NCI-H2227 (cell line): Measurements from ENCODE around the gene ST6GALNAC6.
"Not testable (repeated sequence)": the region's sequence is repeated elsewhere in the genome, so short reads cannot be mapped to it uniquely, and the experiment has no call there.

Experiments used
- DNase-seq: peaks from one replicate; lab custom pipeline; 2025; ENCODE audit not compliant: unreplicated experiment; lab: John Stamatoyannopoulos, UW

The ST6GALNAC6 gene

DNA sequence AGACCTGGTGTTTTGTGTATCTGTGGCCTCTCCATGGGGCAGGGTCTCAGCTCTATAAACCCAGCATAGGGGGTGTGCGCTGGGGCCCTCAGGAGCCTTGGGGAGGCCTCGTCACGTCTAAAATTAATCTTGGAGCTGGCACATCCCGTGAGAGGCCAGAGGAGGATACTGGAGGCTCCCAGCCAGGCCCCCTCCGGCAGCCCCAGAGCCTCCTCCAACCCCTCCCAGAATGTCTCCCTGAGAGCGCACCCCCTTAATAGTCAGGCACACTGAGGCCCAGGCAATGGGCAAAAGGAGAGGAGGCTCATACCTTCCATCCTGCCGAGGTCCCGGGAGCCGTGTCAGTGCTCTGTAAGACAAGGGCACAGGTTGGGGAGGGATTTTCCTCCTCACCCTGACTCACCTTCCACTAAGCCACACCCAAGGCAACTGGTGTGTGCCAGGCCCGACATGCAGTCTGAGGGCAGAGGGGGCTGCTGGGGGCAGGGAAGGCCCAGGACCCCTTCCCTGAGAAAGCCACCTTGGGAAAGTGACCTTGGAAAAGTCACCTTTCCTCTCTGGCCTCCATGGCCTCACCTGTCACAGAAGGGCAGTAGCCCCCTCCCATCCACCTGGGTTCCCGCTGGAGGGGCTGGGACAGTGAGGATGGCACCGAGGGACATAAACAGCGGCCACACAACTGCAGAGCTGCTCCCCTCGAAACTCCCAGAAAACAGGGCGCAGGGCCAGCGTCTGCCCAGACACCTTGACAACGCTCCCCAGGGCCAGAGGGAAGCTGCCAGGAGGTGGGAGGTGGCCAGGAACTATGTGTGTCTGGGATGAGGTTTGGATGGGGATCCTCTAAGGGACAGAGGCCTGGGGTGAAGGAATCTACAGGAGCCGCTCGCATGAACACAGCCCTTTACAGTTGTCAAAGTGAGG is 24.8 kb downstream of the ST6GALNAC6 start:
- DNase-seq, result no peak

DNA sequence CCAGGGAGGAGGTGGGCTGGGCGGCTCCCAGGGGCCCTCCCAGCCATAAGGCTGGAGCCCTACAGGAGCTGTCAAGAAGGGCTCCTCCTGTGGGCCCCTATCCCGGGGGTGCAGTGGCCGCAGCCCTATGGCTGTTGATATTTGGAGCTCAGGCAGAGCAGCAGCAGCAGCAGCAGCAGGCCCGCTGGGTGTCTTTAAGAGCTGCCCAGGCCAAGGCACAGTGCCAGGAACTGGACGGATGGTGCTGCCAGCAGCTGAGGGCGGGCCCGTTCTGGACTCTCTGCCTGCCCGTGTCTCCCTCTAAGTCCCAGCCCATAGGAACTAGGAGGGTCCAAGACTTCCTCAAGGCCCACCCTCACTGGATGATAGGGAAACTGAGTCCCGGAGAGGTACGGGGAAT is 25.5 kb downstream of the ST6GALNAC6 start:
- no peak for DNase-seq

DNA sequence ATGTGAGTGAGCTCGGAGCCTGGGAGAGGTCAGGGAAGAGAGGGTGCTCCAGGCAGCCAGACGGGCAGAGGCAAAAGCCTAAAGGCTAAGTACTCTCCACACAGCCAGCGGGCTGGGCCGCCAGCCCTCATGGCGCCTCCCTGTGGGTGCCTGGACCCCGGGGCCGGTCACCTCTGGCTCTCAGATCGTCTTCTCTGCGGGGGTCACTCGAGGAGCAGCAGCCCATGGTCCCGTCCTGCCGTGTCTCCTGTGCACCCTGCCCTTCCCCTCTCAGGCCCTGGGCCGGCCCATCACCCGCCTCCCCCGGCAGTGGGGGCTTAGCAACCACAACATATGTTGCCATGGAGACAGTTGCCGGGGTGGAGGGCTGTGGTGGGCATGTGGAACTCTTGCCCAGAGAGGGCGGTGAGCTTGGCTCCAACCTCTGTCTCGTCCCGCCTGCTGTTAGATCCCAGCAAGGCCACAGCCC is 26.1 kb downstream of the ST6GALNAC6 start:
- DNase-seq, result peak; percentile 36

DNA sequence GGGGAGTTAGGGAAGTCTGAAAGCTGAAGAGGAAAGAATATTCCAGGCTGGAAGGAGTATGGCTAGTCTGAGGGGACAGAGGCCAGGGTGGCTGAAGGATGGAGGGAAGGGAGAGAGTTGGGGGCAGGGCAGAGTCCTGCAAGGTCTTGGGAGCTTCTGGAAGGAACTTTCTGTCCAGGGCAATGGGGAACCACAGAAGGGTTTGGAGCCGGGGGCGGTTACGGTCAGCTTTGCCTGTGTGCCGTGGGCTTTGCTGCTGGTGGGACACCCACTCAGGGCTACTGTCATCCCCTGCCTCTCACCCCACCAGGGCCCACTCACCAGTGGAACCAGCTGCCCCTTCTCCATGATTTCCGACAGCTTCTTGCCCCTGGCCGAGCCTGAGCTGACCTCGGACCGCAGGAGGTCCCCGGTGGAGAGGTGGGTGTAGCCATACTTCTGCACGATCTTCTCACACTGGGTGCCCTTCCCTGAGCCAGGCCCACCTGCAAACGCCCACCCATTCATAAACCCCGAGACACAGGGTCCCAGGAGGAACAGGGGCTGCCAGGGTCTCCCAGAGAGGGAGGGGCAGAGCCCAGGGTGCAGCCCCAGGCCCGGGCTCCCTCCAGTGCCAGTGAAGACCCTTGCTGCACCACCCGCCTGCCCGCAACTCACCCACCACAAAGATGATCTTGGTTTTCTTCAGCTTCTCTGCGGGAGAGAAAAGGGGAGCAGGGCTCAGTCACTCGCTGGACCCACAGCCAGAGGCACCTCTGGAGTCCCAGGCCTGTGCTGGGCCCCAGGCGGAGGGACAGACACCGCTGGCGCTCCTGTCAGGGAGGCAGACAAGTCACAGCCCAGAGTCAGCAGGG is 26.8 kb downstream of the ST6GALNAC6 start:
- no peak for DNase-seq

GRCh38 chr9:127871531-127871930 is 27.9 kb downstream of the ST6GALNAC6 start:
- no peak for DNase-seq

- no peak for DNase-seq
These were observed 28.5 kb downstream of the ST6GALNAC6 start for GRCh38 chr9:127870887-127871286.

DNA sequence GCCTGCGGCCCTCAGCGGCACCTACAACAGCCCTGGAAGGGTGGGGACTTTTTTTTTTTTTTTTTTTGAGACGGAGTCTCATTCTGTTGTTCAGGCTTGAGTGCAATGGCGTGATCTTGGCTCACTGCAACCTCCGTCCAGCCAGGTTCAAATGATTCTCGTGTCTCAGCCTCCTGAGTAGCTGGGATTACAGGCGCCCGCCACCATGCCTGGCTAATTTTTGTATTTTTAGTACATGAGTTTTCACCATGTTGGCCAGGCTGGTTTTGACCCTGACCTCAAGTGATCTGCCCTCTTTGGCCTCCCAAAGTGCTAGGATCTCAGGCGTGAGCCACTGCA is 29.3 kb downstream of the ST6GALNAC6 start:
- not testable (repeated sequence) for DNase-seq

- peak; percentile 84 for DNase-seq
These were observed 29.9 kb downstream of the ST6GALNAC6 start for GRCh38 chr9:127869310-127870152.

GRCh38 chr9:127868278-127868902 is 31.0 kb downstream of the ST6GALNAC6 start:
- no peak for DNase-seq

DNA sequence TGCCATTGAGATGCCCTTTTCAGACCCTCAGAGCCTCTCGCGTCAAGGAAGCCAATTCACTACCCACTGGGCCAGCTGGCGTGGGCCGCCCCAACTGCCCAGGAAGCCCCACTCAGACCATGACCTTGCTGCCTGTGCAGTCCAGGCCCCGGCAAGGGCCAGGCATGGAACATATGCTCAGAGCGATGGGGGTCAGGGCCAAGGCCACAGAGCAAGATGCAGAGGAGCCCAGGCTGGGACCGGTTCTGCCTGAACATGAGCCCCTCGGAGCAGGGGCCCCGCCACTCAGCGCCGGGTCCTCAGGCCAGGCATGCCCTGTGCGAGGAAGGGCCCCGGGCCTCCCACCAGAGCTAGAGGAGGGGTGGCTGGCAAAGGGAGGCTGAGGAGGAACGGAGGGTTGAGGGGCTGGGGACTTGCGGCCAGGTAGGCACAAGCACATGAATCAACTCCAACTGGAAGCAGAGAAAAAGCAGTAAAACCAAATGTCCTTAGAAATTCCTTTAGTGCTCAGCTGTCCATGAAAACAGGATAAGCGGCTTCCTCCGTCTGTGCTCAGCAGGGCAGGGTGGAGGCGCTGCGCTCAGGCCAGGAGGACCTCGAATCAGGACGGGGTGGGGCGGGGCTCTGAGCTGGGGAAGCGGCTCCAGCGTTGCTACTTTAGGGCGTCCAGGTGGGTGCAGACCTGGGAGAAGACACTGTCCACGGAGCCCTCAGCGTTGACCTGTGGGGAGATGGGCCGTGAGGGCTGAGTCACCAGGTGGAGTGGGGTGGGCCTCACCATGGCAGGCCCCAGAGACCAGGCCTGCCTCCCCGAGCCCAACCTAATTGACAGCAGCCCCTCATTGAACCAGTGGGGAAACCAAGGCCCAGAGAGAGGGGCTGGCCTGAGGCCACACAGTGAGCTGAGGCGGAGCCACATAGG is 31.8 kb downstream of the ST6GALNAC6 start:
- DNase-seq, result no peak

GRCh38 chr9:127866535-127866934 is 32.9 kb downstream of the ST6GALNAC6 start:
- no peak for DNase-seq

GRCh38 chr9:127865645-127866464 is 33.5 kb downstream of the ST6GALNAC6 start:
- no peak for DNase-seq

DNA sequence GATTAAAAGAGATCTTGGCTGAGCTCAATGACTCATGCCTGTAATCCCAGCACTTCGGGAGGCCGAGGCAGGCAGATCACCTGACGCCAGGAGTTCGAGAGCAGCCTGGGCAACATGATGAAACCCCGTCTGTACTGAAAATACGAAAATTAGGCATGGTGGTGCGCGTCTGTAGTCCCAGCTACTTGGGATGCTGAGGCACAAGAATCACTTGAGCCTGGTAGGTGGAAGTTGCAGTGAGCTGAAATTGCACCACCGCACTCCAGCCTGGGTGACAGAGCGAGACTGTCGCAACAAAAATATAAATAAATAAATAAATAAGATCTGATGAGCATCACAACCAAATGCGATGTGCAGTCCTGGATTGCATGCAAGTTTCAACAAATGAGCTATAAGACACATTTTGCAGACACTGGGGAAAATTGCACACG is 36.2 kb downstream of the ST6GALNAC6 start:
- DNase-seq, result no peak

GRCh38 chr9:127862075-127863011 is 37.1 kb downstream of the ST6GALNAC6 start:
- no peak for DNase-seq

- DNase-seq, result no peak
These were observed 38.6 kb downstream of the ST6GALNAC6 start for GRCh38 chr9:127860779-127861178.

DNA sequence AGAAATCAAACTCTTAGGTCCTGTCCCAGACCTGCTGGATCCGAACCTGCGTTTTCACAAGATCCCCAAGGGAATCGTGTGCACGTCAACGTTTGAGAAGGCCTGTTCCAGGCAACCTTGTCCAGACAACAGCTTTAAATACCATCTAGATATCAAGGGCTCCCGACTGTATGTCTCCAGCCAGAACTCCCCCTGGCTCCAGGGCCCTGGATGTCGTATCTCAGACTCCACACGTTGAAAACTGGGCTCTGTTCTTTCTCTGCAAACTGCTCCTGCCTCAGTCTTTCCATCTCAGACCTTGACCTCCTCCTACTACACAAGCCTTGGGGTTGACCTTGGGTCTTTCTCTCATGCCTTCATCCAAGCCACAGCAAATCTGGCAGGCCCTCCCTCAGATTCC is 39.1 kb downstream of the ST6GALNAC6 start:
- DNase-seq, result no peak

GRCh38 chr9:127858041-127858512 is 41.3 kb downstream of the ST6GALNAC6 start:
- no peak for DNase-seq
